Measurements from ENCODE around the gene COL6A5.
A peak's percentile ranks its signal among the peaks of the same experiment; 100 is the strongest.
"Not testable (repeated sequence)": the region's sequence is repeated elsewhere in the genome, so short reads cannot be mapped to it uniquely, and the experiment has no call there.

The COL6A5 gene

GRCh38 chr3:130389743-130390478, 44.4 kb downstream of the COL6A5 start:
- DNase-seq (ENCODE audit: low read depth): no peak

DNA sequence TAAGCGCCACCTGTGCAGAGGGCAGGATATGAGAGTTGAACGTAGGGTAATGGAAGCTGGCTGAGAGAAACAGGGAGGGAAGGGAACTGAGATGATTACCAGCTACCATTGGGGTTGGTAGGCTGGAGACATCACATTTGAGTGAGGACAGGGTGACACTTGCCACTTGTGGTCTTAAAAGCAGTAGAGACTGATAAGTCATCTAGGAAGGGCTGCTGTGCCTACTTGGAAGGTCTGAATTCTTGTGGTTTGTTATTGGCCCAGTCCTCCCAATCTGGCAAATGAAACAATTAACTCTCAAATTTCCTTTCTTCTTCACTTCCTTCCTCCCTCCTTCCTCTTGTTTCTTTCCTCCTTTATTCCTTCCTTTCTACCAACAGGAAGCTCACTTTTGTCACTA, 46.8 kb downstream of the COL6A5 start:
- DNase-seq (ENCODE audit: low read depth): no peak

GRCh38 chr3:130393594-130393993, 48.1 kb downstream of the COL6A5 start:
- no peak for DNase-seq (ENCODE audit: low read depth)

DNA sequence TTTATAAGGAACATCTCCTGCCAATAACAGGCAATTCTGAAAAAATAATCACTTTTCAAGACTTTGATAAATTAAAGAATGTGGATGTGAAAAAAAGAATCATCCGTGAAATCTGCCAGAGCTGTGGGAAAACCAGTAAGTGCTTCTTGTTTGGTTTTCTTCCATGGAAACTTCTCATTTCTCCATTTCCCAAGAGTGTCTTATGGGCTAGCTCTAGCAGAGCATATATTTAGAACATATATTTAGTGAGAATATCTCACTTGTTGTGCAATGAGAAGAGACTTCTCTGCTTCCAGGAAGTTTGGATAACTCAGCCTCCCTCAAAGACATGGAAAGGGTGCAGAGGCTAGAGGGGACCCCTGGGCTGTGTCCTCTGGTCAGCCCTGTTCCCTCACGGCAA, 49.9 kb downstream of the COL6A5 start:
- no peak for DNase-seq (ENCODE audit: low read depth)

DNA sequence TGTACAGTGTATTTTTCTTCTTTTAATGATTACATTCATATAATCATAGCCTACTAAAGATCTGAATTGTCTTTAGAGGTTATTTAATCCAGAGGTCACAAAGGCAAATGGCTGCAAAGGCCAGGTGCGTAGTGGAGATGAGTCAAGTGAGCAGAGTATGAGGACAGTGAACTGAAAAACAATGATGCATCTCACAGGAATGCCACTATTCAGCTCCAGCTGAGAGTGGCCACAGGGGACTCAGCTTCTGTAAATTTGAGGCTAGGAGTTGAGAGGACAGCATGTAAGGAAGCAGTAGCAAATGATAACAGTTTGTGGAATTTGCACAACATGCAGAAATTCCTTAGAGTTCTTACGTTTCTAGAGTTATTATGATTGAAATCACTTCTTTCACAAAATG, 50.4 kb downstream of the COL6A5 start:
- DNase-seq (ENCODE audit: low read depth): peak; percentile 30

DNA sequence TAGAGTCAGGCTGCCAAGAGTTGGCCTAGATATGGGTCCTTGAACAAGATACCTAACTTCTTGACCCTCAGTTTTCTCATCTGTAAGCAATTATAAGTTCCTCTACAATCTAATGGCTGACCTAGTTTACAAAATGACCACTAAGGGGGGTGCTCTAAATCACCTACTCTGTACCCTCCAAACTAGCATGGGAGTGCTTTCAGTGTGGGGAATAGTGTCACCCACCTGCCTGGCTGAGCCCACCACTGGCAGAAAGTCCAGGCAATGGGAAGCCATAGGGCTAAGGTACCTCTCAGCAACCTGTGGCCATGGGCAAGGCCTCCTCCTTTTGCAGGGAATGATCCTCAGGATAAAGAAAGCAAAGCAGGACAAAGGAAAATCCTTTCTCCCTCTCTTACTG, 58.9 kb downstream of the COL6A5 start:
- DNase-seq (ENCODE audit: low read depth): no peak

GRCh38 chr3:130405956-130406355, 60.5 kb downstream of the COL6A5 start:
- no peak for DNase-seq (ENCODE audit: low read depth)

DNA sequence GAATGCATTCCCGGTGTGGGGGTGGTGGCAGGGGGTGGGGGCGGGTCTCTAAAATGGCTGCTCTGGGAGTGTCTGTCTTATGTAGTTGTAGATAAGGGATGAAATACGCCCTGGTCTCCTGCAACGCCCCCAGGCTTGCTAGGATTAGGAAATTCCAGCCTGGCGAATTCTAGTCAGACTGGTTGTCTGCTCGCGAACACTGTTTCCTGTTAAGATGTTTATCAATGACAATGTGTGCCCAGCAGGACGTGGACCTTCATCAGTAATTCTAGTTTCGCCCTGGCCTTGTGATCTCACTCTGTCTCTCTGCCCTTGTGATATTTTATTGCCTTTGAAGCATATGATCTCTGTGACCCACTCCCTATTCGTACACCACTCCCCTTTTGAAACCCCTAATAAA, 62.8 kb downstream of the COL6A5 start:
- not testable (repeated sequence) for DNase-seq (ENCODE audit: low read depth)

DNA sequence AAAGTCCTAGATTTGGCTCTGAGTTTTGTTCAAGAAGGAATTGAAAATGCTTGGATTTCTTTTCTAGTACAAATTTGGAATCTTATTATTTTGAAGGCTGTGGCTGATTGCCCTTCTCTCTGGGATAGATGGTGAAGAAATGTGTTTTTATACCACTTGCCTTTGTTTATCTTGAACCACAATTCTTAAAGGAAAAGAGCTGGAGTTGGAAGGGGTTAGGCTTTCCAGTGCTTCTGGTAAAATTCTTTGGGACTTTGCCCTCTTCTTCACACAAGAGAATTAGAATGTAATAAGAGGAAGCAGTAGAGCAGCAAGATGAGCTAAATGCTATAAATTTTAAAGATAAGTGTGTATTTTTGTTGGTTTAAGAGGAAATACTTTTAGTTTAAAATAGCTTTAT, 65.8 kb downstream of the COL6A5 start:
- no peak for DNase-seq (ENCODE audit: low read depth)

DNA sequence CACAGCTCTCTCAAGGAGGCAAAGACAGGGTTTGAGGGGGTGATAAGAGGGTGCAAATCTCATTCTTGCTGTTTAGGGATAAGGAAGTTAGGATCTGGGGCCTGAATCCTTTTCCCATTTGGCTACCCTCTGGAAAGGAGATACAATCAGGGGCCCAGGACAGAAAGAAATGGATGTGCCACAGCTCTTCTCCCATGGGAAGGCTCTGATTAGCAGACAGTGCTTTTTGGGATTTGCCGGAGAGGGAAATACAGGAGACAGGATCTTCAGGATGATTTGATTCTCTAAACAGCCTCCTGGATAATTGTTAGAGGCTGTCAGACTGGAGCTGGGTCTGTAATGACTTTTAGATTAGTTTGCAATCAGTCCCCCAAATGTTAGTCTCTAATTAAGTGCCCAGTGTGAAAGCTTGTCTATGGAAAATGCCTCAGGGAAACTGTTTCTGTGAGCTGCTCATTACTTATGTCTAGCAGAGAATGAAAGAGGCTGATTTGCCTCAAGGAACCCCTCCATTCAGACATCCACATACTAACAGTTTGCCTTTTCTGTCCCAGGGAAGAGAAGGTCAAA, 67.6 kb downstream of the COL6A5 start:
- no peak for DNase-seq (ENCODE audit: low read depth)

DNA sequence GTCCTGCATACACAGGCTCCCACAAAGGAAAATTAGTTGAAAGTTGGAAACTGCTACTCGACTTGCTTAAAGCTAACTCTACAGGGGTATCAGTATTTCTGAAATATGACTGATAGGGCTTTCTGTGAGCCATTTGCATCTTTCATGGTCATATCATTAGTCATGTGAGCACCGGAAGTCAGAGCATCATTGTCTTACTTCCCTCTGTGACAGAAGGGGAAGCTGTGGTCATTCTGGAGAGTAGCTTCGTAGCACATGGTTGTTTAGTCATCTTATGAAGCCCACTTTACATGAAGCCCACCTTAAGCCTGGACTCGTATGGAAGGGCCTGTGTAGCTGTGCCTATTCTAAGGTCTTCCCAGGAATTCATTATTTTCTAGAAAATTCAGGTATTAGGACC, 69.0 kb downstream of the COL6A5 start:
- DNase-seq (ENCODE audit: low read depth): no peak

DNA sequence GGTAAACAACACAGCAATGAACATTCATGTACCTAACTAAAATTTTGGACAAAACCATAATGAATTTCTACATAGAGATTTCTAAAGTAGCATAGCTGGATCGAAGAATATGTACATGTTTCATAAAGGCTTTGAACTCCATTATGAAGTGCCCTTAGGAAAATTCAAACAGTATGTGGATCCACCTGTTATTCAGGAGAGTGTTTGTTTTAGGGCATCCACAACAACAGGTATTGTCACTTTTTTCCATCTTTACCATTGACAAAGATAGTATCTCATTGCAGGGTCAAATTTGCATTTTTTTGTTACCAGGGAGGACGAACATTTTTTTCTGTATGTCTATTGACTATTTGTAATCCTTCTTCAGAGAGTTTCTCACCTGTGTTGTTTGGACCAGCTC, 75.0 kb downstream of the COL6A5 start:
- no peak for DNase-seq (ENCODE audit: low read depth)

DNA sequence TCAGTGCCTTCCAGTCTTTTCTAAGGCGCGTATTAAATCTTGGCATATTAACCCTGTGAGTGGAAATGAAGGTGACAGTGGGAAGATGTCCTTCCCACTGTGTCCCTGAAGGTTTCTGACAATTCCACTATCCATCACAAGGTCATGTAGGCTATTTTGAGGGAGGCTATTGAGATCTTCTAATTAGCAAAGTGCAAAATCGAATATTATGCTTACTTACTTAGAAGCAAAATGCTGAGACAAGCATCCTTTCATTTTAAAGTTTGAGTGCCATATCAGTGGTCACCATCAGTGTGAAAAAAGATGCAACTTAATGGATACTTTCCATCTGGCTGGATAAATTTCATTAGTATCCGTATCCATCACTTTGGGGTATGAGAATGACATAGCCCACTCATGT, 77.6 kb downstream of the COL6A5 start:
- DNase-seq (ENCODE audit: low read depth): no peak

GRCh38 chr3:130424837-130425236, 79.4 kb downstream of the COL6A5 start:
- DNase-seq (ENCODE audit: low read depth): no peak

GRCh38 chr3:130425484-130425883, 80.0 kb downstream of the COL6A5 start:
- no peak for DNase-seq (ENCODE audit: low read depth)

- DNase-seq (ENCODE audit: low read depth): no peak
These were observed 80.7 kb downstream of the COL6A5 start for GRCh38 chr3:130426206-130426605.

DNA sequence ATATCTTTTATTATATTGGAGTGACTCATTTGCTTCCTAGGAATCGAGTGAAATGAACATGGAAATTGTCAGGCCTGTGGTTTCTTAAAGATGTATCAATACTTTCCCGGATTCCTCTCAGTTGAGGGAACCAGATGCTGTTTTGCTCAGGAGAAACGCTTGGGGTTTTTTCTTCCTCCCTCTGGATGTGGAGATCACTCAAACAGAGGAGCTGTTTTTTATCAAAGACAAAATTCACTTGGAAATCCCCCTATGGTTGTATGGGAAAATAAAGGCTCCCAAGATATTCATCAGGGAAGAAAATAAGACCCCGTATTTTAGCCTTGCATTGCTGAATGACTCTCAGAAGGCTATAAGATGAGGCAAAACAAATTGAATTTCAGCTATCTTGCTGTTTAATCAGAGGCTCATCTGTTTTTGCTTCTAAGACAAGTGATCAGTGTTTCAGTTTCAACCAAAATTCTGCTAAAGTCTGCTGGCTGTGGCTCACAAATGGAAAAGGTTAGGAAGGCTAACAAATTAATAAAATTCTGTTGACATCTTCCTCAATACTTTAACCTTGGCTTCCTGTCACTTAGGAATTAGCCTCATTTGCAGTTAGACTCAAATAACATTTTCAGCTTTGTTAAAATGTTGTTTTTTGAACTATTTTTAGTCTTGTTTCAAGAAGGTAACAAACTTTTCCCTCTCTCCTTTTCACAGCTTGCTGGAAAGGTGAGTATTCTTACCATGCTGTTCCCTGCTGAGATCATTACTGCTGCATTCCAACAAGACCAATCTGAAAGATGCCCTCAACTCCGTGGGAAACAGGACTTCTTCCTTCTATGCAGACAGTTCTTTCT, 83.6 kb downstream of the COL6A5 start:
- no peak for DNase-seq (ENCODE audit: low read depth)

- no peak for DNase-seq (ENCODE audit: low read depth)
These were observed 84.2 kb downstream of the COL6A5 start for GRCh38 chr3:130429713-130430023.

DNA sequence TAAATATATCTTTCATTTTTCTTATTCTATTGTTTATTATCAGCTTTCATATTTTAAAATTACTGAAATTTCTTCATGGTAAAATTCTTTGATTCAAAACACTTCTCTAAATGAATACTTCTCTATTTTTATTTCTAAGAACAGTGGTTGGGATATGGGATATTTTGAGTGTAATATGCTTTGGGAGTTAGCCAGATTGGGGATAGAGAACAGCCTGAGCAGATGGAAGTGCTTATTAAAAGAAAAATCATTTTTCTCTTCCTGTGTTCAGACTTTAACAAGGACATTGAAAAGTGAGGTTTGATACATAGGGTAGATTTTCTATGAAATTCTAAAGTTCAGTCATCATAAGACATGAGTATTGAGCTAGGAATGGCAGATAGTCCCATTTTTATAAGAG, 84.8 kb downstream of the COL6A5 start:
- DNase-seq (ENCODE audit: low read depth): no peak

DNA sequence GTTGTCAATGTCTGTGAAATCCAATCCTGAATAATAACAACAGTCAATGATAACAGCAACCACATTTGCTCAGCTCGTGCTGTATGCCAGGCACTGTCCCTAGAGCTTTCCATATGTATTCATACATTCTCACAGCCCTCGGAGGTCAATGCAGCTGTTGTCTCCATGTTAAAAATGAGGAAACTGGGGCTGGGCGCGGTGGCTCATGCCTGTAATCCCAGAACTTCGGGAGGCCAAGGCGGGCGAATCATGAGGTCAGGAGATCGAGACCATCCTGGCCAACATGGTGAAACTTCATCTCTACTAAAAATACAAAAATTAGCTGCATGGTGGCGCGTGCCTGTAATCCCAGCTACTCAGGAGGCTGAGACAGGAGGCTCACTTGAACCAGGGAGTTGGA, 86.6 kb downstream of the COL6A5 start:
- DNase-seq (ENCODE audit: low read depth): not testable (repeated sequence)

- no peak for DNase-seq (ENCODE audit: low read depth)
These were observed 87.8 kb downstream of the COL6A5 start for GRCh38 chr3:130433306-130433705.

GRCh38 chr3:130442284-130442683, 96.8 kb downstream of the COL6A5 start:
- no peak for DNase-seq (ENCODE audit: low read depth)

DNA sequence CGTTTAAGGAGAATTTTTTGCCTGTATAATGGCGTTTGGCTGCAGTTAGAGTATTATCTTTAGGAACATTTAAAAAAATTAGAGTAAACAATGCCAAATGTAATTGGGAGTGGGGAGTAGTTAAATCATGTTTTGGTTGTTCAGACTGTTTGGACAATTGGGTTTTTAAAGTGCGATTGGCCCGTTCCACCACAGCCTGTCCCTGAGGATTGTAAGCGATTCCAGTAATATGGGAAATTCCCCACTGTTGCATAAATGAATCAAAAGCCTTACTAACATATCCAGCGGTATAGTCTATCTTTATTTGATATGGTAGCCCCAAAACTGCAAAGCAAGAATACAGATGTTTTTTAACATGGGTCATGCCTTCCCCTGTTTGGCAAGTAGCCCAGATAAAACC, 101.4 kb downstream of the COL6A5 start:
- not testable (repeated sequence) for DNase-seq (ENCODE audit: low read depth)
